ENCODE results near the gene TMEM198. TPM values are rescaled to one million over a fixed set of nuclear protein-coding genes. Genes with fewer than 3 reads are reported as not detected.
A peak's percentile ranks its signal among the peaks of the same experiment; 100 is the strongest.

The TMEM198 gene
- total and polyA plus RNA-seq, 9 of the 15 experiments (the other 6 are each of a cell fraction or from before 2014, with no cell fraction given), result 0.03 to 3.8 (median 1.0) TPM

GRCh38 chr2:219576505-219577388, 32.9 kb downstream of the TMEM198 start:
- intact Hi-C loops (cut with micrococcal nuclease), result no loop called here
- Histone ChIP-seq H3K9me3 (replicated peaks; ENCODE audit: control insufficient read depth, insufficient read depth, low read depth, low read length) (no peaks in the 10 kb centered on the region), H3K79me2 (ENCODE audit: control insufficient read depth, insufficient read depth, low read length) (no peaks in the 10 kb centered on the region), H4K20me1 (replicated peaks; ENCODE audit: control insufficient read depth, insufficient read depth, low read length) (no peaks in the 10 kb centered on the region), H3K9me1 (ENCODE audit: control insufficient read depth, insufficient read depth, low read length) (no peaks in the 10 kb centered on the region), H3K36me3 (ENCODE audit: control insufficient read depth, insufficient read depth, low read length) (no peaks in the 10 kb centered on the region), H3K4me2 (ENCODE audit: insufficient read depth, low read length) (peak overlapping the region; percentile 63), H3K4me3 (no peak overlapping the region), H3K27ac (ENCODE audit: extremely low read depth, low read depth, low read length) (no peak overlapping the region), H3K27me3 (ENCODE audit: control insufficient read depth in 2 of 2, insufficient read depth in 2 of 2, low read length in 2 of 2) (no peaks in the 10 kb centered on the region), H3K9ac (ENCODE audit: insufficient read depth in 1 of 2, low read depth in 2 of 2, low read length in 2 of 2) (peak overlapping the region in 1 of 2 experiments; percentile 79; a peak in 1 of 4 replicates), H2AFZ (ENCODE audit: low read depth, low read length) (peak overlapping the region; percentile 84), H3K4me1 (replicated peaks in 1 of 2; ENCODE audit: control insufficient read depth in 2 of 2, insufficient read depth in 2 of 2, low read length in 2 of 2) (peaks cover 40% of the 10 kb centered on the region in 2 experiments; a peak in 4 of 5 replicates)
- ATAC-seq, result peak; percentile 54
- peak; percentile 25 to 45 (median 34) for DNase-seq (ENCODE audit: extremely low read depth in 1 of 4, low spot score in 3 of 4)
- FAIRE-seq, result peak; percentile 40
- TF ChIP-seq NFE2 (IDR thresholded peaks at IDR 0.05; ENCODE audit: low read depth) (no peak; the same call in 1 of the 2 replicates), BHLHE40 (IDR thresholded peaks at IDR 0.05; ENCODE audit: low read length) (no peak), PHB2 (IDR thresholded peaks at IDR 0.05; ENCODE audit: low read depth) (no peak), RBM15 (IDR thresholded peaks at IDR 0.05; ENCODE audit: insufficient read depth, low read length) (no peak), ZNF282 (CRISPR knock-in tag; IDR thresholded peaks at IDR 0.05) (no peak), ZNF57 (CRISPR knock-in tag; IDR thresholded peaks at IDR 0.05) (no peak), MCM3 (IDR thresholded peaks at IDR 0.05) (no peak), RCOR1 (IDR thresholded peaks at IDR 0.05; ENCODE audit: borderline replicate concordance in 1 of 2, low read depth in 2 of 2, low read length in 2 of 2) (no peak), C11orf30 (IDR thresholded peaks at IDR 0.05; ENCODE audit: low read depth) (peak; percentile 58), HDAC2 (IDR thresholded peaks at IDR 0.05) (no peak), ZC3H11A (IDR thresholded peaks at IDR 0.05; ENCODE audit: low read depth, low read length) (no peak), ZNF316 (IDR thresholded peaks at IDR 0.05) (peak; percentile 35; the same call in 1 of the 2 replicates), ATF1 (CRISPR knock-in tag; IDR thresholded peaks at IDR 0.05) (no peak), ATF1 (tag; IDR thresholded peaks at IDR 0.05) (0 out of 2 replicates have a peak, but pooled peaks have one; percentile 8), ZNF764 (CRISPR knock-in tag; IDR thresholded peaks at IDR 0.05; ENCODE audit: low read depth) (no peak), CBX5 (IDR thresholded peaks at IDR 0.05; ENCODE audit: borderline replicate concordance, low read depth) (no peak), CREM (IDR thresholded peaks at IDR 0.05; ENCODE audit: low read depth) (0 out of 2 replicates have a peak, but pooled peaks have one; percentile 3)
- TF ChIP-seq, protein P1, sequence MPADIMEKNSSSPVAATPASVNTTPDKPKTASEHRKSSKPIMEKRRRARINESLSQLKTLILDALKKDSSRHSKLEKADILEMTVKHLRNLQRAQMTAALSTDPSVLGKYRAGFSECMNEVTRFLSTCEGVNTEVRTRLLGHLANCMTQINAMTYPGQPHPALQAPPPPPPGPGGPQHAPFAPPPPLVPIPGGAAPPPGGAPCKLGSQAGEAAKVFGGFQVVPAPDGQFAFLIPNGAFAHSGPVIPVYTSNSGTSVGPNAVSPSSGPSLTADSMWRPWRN (IDR thresholded peaks at IDR 0.05; ENCODE audit: low read depth), result no peak
- TF ChIP-seq, protein P2, sequence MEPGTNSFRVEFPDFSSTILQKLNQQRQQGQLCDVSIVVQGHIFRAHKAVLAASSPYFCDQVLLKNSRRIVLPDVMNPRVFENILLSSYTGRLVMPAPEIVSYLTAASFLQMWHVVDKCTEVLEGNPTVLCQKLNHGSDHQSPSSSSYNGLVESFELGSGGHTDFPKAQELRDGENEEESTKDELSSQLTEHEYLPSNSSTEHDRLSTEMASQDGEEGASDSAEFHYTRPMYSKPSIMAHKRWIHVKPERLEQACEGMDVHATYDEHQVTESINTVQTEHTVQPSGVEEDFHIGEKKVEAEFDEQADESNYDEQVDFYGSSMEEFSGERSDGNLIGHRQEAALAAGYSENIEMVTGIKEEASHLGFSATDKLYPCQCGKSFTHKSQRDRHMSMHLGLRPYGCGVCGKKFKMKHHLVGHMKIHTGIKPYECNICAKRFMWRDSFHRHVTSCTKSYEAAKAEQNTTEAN (CRISPR knock-in tag; IDR thresholded peaks at IDR 0.05), result no peak
- no TSS peak for BruUV-seq (replicated peaks)
- CTCF ChIA-PET (ENCODE audit: low intra/inter-chr PET ratio), result no interaction called here
- POLR2A ChIA-PET, result interaction anchor here (1.0 to 1.3 kb wide), 4 partner anchors 10 to 21 kb away, joined by 3 to 8 read pairs (median 8); partner anchors contain the start of gene STK11IP
- in situ Hi-C loops (cut with MboI), result no loop called here
- 24% methylated on average over 14 of the region's 15 CpGs for WGBS (ENCODE audit: insufficient coverage, low coverage, missing lambda C conversion rate)

All from K562 (cell line).